Epidermal melanocyte (primary cell): Measurements from ENCODE around the gene RALGDS.
A peak's percentile ranks its signal among the peaks of the same experiment; 100 is the strongest.

ENCODE experiments used
- DNase-seq: peaks from one replicate; pipeline ENCODE4 v3.0.0; 2011; ENCODE audit warnings: low spot score; ENCODE audit not compliant: insufficient read length

Gene RALGDS

DNA sequence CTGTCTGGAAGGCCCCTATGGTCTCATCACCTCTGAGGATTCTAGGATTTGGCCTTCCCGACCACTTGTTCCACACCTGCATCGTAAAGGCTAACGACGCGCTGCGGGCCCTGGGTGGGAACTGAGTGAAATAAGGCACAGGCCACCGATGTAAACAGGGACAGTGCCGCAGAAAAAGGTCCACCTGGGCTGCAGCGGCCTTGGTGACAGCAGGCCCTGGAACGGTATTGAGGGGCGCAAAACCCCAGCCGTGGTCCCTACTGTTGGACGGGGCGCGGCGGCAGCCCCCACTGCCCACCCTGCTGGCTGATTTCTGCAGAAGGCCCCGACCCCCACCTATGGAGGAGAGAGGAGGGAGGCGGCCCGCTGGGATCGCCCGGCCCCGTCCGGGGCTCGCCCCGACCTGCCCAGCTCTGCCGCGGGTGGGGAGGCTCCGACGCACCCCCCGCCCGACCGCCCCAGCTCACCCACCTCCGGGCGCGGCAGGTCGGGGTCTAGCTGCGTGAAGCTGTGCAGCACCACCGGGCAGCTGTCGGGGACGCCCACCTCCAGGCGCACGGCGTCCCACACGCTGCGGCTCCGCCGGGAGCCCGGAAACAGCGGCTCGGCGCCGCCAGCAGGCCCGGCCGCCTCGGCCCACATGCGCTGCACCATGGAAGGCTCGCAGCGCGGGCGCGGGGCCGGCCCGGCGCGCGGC is 391 bp downstream of the RALGDS start:
- DNase-seq: no peak

DNA sequence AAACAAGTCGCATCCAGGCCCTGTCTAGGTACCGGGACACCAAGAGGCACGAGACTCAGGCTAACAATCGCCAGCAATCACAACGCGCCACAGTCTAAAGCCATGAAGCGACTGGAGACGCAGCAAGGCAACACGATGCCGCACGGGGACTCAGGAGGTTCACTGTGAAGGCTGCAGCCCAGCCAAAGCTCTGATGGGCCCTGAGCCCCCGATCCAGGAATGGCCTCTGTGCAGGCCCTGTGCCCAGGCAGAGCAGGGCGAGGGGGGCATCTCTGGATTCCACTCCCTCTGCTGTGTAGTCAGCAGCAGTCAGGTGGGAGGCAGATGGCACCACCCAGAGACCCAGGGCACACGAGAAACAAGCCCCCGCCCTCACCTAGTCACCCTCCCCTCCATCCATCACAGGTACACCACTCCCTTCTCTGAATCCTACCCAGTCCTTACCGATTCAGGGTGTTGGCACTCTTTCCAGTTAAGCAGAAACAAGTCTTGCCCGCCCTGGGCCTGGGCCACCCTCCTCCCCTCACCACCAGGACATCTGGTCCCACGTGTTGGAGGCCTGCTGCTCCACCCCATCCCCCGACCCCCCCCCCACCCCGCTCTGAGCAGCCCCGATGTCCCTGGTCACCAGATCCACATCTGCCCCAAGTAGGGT is 1.1 kb downstream of the RALGDS start:
- no peak for DNase-seq

DNA sequence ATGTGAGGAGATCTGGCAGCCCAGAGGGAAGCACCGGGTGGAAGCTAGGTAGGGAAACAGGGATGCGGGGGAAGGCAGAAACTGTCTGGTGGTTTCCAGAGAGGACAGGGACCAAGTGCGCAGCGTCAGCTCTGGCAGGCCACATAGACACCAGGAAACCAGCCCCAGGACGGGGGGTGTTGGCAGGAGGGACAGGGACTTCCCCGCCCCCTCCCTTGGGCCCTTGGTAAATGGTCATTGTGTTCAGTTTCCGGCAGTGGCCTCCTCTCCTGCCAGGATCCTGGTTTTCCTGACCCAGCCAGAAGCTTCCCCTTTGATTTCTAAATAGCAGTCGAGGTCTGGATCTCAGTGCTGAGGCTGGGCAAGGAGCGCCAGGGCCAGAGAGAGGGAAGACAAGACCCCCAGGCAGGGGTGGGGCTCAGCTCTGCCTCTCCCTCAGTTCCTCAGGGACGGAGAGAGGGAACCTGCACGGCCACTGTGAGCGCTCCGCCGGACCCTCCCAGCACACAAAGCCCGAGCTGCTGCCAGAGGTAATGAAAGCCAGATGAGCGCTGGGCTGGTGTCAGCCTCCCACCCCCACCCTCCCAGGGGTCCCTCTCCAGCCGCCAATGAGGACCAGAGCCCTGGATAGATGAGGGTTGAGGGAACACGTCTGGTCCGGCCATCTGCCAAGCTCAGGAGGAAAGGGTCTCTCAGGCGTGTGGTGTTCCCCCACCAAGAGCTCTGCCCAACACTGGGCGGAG is 1.8 kb downstream of the RALGDS start:
- no peak for DNase-seq

DNA sequence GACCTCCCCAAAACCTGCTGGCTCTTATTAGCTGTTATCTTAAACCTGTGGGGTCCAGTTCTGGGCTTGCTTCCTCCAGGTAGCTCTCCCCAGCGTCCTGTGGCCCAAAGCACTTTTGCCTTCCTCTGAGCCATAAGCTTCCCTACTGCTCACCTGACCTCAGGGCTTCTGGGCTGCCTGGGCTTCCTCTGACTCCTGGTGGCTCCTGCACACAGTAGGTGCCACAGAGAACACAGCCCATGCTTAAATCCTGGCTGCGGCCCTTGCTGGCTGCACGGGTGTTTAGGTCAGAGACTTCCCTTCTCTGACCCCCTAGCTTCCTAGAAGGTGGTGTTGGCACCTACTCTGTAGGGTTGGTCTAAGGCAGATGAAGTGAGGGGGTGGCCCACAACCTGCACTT is 2.5 kb downstream of the RALGDS start:
- no peak for DNase-seq

DNA sequence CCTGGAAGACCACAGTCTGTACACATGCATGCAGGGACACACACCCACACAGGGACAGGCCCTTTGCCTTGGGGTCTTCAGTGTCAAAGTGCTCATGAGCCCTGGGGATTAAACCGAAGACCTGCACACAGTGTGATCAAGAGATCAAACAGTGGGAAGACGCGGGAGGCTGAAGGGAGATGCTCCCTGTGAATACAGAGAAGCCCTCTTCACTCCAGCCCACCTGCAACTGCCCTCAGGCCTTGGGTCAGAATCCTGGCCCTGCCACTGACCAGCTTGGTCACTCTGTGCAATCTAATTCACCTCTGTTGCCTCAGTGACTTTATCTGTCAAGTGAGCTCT is 2.9 kb downstream of the RALGDS start:
- no peak for DNase-seq

DNA sequence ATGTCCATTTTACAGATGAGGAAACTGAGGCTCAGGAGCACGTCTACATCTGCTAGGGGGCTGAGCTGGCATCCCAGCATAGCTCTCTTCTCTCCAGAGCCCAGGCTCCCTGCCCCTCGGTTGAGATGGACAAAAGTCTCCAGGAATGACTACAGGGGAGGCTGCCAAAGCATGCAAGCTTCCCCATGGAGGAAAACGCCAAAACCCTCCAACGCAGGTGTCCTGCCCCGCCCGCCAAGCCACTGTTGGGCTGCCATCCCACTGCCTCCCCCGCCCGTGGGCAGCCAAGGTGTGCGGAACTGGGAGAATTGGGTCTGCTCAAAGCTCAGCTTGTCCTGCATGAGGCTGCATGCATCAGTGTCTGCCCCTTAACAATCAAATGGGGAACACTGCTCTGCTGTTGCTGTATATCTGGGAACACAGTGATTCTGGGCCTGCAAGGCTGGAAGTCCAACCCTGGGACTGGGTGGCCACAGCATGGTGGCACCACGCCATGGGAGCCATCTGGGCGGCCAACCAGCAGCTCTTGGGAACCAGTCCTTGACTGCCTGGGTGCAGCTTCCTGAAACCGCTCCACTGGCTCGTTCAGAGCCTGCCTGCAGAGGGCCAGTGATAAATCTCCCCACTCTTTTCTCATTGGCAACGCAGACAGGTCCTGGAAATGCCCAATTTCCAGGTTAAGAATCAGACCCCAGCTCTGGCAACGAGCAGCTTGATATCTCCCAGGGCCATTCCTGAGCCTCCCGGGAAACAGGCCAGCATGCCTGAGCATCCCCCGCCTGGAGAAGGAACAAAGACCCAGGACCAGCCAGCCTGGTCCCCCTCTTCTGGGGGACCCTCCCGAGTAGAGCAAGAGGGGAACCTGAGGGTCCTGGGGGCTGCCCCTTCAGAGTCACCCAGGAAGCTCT is 3.5 kb downstream of the RALGDS start:
- DNase-seq: no peak

DNA sequence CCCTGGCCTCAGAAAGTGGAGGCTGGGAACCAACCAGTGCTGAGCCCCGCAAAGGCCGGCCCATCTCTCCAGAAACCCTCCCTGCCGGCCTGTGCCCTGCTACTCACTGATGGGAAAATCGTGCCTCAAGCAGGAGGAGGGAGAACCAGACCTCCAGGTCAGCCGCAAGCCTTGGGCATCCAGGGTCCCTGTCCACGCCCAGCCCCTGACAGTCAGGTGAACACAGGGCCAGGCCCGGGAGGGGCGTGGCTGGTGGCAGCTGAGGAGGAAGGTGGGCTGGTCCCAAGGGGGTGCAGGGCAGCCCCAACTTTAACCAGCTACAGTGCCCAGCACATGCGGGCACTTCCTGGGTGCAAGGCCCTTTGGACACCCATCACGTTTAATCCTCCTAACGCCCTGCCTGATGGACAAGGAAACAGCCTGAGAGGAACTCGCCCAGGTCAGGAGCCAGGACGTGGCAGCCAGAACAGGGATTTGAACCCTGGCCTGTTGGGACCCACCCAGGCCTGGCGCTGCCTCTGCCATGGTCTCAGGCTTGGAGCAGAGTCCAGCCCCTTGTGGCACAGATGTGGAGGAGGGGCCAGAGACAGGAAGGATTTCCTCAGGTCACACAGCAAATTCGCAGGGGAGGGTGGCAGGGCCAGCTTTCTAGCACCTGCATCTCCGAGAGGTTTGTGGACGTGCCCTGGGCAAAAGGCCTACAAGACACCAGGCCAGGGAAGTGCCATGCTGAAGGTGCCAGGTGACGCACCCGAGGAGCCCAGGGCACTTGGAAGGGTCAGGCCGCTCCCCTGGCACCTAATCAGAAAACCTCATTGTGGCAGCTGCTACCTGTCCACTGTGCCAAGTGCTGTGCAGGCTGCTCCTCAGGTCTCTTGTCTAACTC is 4.5 kb downstream of the RALGDS start:
- no peak for DNase-seq

DNA sequence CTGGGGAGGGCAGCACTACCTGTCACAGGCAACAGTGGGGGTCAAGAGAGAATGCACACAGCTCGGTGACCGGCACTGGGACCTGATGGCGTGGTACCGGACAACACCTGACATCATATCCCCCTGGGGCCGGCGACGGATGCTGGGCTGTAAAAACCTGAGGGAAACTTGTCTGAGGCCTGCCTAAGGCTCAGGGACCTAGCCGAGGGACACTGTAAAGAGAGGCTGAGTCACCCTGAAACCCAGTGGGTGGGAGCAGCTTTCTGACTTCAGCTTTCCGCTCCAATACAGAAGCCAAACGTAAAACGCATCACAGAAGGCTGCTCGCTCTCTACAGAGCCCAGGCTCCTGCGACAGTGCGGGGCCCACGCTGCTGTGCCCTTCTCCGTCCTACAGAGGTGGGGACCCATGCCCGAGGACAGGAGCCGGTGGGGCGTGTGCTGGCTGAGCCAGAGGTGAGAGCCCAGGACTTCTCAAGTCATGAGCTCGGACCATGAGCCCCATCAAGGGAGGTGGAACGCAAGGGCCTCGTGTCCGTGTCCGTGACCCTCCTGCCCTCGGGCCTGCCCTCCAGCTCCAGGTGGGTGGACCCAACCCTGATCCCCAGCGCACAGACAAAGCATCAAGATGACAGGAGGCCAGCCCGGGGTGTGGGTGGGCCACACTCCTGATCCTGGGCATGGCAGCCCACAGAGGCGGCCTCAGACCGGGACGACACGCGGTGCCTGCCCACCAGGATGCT is 5.3 kb downstream of the RALGDS start:
- DNase-seq: no peak

DNA sequence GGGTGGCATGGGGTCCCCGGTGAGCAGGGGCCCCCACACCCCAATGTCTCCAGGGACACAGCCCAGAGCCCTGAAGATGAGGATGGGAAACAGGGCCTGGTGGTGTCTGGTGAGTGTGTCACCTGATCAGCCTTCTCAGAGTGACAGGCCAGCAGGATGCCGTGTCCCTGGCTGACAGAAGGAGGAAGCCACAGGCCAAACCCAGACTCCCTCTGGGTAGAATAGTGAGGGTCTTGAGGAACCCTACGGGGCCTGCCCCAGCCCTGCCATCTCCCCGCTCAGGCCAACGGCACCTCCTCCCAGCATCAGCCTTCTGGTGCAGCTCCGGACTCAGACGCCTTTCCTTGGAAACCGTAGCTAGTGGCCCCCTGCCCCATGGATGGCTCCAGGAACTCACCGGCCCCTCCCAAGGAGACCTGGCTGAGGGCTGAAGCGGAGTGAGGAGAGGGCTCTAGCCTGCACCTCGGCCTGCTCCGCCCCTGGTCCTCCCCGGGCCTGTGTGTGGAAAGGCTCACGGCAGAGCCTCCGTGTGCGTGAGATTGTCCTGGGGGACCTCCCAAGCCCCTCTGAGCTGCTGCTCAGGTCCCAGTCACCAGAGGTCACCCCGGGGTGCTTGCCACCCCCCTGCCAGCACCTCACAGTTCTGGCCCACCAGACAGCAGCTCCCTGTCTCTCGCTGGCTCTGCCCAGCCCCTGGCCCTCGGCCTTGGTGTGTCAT is 6.0 kb downstream of the RALGDS start:
- no peak for DNase-seq

DNA sequence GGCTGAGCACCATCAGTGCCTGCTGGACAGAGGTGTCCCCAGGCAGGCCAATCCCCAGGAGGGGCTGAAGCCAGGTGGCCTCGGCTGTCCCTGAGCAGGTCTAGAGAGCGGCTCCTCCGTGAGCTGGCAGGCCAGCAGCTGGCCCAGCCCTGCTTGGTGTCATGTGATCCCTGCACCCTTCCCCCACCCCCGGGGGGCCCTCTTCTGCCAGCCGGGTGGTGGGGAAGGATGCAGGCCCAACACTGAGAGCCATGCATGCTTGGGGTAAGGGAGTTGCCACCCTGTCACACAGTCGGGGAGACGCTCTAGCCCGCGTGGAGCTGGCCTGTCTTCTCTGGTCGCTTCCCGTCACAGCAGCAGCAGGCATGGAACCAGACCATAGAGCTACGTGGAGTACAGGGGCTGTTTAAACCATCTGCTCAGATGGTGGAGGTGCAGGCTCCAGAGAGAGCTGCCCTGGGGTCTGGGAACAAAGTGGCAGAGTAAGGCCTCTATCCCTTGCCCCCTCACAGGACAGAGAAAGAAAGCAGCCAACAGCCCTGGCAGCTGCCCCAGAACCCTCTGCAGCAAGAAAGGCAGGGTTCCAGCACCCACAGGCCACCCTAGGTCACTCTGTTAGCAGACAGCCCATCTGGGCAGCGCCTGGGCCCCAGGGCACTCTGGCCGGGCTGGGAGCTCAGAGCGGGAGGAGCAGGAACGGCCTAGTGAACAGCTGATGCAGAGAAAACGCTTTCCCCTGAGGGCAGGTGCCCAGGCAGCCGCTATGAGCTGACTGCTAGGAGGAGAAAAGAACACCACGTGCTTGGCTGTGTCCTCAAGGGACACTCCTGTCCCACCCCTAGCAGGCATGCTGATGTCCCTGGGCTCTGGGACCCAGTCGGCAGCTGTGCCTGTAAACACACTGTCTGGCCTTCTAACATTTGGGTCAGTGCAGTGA is 6.8 kb downstream of the RALGDS start:
- DNase-seq: peak; percentile 89

DNA sequence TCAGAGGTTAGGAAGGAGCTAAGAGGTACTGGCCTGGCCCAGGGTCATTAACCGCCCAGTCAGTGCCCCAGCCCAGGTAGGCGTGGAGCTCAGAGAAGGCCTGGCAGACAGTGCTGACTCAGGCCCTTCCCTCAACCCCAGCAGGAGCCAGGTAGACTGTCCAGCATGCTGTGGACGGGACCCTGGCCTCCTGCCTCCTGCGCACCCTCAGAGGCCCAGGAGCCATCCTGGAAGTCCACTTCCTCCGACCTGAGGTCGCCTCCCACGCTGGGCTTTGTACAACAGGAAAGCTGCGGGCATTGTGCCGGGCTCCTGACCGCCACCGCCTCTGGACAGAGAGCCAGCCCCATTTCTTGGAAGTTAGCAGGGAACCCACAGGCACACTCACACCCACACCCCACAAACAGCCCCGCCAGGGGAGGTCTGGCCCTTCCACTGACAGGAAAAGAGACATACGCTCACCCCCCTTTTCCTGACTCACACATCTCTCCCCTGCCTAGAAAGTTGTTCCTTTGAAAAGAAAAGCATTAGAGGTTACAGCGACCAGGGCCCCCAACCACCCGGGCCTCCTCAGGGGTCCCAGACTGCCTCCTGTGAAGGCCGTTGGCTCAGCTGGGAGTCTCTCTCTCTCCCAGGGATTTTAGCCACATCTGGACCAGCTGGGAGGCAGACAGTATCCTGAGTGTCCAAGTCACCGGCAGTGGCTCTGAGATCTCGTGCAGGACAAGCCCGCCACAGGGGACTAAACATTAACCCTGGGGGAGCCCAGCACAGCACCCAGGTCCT is 7.7 kb downstream of the RALGDS start:
- no peak for DNase-seq

DNA sequence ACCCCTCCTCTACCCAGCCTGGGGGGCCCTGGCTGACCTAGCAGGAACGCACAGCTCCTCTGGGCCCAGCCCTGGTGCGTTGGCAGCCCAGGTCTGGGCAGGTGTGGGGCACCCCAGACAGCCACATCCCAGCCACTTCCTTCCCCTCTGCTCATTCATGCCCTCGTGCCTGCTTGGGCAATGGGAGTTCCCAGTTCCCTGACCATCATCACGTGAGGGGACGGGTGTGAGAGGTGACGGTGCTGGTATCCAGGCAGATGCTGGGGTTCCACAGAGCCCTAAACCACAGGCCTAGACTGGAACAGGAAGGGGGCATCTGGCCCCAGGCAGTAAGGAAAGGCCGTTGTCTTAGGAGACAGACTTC is 8.4 kb downstream of the RALGDS start:
- no peak for DNase-seq

DNA sequence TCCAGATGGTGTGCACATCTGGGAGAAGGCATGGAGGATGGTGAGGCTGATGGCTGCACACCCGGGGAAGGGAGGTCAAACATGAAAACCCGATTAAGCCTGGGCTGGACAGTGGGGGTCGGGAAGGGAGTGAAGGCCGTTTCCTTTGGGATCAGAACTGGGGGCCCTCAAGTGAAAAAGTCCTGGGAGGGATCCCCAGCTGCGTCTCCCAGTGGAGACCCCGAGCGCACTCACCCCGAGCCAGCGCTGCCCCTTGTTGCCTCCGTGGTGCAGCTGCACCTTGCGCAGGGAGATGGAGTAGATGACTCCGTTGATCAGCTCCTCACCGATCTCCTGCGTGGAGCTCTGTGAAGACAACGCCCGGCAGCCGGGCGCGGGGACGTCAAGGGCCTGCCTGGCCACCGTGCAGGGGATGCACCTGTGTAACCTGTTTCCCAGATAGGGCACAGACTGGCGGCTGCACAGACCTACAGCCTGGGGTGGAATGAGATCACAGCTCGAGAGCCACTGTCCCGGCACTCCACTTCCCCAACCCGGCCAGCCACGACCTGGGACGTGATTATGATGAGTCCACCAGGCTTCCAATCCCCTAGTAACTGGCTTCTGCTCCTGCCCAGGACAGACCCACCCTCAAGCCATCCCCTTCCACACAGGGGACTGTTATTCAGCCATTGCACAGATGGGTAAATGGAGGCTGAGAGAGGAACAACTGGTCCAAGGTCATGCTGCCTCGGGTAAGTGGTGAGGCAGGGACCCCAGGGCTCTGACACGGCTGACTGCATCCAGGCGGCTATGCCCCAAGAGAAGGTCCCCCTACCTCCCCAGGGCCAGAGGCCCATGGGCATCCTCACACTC is 9.0 kb downstream of the RALGDS start:
- DNase-seq: no peak

DNA sequence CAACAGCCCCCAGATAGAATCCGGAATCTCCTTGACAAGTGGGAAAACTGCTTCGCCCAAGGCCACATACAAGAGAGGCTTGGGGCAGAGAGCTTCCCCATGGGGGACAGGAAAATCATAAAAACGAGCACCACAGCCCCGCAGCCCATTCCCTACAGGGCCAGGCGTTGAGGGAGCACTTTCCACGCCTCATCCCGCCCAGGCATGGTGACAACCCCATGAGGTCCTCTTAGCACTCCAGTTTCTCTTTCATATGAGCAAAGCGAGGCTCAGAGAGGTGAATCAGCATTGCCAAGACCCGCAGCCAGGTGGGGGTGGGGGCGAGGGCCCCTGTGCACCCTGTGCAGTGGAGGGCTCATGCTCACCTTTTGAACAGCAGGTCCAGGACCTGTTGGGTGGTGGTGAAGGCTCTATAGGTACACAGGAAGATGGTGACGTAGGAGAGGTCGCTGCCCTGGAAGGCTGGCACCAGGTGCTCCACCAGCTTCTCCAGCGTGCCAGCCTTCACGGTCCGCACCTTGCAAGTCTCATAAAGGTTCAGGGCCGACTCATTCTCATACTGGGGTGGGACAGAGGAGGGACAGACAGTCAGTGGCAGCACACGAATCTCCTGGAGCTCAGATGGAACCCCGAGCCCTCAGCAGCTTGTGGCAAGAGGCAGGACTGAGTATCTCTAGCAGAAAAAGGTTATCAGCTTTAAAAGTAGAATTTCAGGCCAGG is 10.9 kb downstream of the RALGDS start:
- no peak for DNase-seq

DNA sequence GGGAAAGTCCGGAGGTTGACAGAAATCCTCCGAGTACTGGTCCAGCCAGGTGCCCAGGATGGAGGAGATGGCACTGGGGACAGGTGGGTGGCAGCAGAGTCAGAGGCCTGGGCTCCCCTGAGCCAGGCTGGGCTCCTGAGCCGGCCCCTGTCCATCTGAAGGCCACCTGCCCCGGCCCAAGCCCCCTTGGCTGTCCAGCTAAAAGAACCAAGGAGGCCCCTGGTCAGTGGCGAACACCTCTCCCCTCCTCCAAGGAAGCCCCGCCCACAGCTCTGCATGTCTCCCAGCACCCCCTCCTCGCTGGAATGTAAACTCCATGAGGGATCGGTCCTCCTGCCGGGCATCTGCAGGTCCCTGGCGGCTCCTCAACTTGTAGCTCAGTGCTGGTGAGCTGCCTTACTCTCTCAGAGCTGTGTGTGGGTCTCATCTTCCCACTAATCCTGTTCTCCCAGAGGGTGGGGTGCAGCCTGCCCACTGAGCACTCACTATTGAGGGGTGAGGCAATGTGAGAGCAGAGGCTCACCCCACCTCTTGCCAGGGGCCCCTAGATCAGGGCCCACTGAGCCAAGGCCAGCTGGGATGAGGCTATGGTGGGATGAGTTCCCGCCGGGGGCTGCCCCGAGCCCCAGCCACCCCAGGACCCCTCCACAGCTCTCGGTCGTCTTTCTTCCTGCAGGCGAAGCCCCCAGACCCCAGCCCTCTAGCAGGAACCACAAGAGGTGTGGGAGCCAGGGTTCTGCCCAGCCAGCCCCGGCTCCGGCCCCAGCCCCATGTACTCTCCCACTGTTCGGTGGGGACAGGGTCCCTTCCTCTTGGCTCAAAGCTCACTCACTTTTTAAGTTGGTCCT is 12.0 kb downstream of the RALGDS start:
- no peak for DNase-seq
